ENCODE results near the gene SV2C. TPM values are rescaled to one million over a fixed set of nuclear protein-coding genes. Genes with fewer than 3 reads are reported as not detected.

The SV2C gene
- total RNA-seq, 1 donor from 2014 or later = not detected

DNA sequence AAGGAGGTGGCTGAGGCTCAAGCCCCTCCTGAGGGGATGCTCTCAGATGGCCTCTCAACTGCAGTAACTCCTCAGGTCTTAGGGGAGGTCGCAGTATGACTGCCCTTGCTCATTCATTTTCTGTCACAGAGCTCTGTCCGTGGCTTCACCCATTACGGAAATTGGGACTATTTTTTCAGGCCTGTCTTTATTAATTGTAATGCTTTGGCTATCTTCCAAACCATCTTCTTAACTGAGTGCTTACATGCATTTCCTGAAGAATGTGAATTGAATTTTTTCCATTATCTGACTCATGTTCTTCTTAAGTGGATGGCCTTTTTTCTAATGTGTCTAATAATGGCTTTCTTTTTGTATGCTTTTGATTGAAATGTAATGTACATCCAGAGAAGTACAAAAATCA is 36.4 kb upstream of the SV2C start:
- no peak for DNase-seq (ENCODE audit: extremely low spot score, unreplicated experiment)
- TF ChIP-seq, protein P1, sequence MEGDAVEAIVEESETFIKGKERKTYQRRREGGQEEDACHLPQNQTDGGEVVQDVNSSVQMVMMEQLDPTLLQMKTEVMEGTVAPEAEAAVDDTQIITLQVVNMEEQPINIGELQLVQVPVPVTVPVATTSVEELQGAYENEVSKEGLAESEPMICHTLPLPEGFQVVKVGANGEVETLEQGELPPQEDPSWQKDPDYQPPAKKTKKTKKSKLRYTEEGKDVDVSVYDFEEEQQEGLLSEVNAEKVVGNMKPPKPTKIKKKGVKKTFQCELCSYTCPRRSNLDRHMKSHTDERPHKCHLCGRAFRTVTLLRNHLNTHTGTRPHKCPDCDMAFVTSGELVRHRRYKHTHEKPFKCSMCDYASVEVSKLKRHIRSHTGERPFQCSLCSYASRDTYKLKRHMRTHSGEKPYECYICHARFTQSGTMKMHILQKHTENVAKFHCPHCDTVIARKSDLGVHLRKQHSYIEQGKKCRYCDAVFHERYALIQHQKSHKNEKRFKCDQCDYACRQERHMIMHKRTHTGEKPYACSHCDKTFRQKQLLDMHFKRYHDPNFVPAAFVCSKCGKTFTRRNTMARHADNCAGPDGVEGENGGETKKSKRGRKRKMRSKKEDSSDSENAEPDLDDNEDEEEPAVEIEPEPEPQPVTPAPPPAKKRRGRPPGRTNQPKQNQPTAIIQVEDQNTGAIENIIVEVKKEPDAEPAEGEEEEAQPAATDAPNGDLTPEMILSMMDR (IDR thresholded peaks at IDR 0.05) = no peak
- Mint-ChIP-seq H3K9me3 (ENCODE audit: unreplicated experiment) (peaks cover 4% of the 10 kb centered on the region), H3K4me3 (ENCODE audit: unreplicated experiment) (no peak overlapping the region), H3K36me3 (ENCODE audit: unreplicated experiment) (no peaks in the 10 kb centered on the region), H3K27me3 (ENCODE audit: unreplicated experiment) (peaks cover 5% of the 10 kb centered on the region), H3K27ac (ENCODE audit: unreplicated experiment) (no peak overlapping the region), H3K4me1 (ENCODE audit: unreplicated experiment) (no peaks in the 10 kb centered on the region)

GRCh38 chr5:76050134-76050533 is 33.0 kb upstream of the SV2C start:
- TF ChIP-seq, protein P1 (IDR thresholded peaks at IDR 0.05) = no peak
- no peaks in the 10 kb centered on the region for H3K36me3 Mint-ChIP-seq (ENCODE audit: unreplicated experiment)
- H3K4me3 Mint-ChIP-seq (ENCODE audit: unreplicated experiment) = no peak overlapping the region
- H3K4me1 Mint-ChIP-seq (ENCODE audit: unreplicated experiment) = no peaks in the 10 kb centered on the region
- H3K9me3 Mint-ChIP-seq (ENCODE audit: unreplicated experiment) = peaks cover 3% of the 10 kb centered on the region
- H3K27me3 Mint-ChIP-seq (ENCODE audit: unreplicated experiment) = peaks cover 5% of the 10 kb centered on the region
- DNase-seq (ENCODE audit: extremely low spot score, unreplicated experiment) = no peak
- H3K27ac Mint-ChIP-seq (ENCODE audit: unreplicated experiment) = no peak overlapping the region

GRCh38 chr5:76062502-76063041 is 20.6 kb upstream of the SV2C start:
- no peaks in the 10 kb centered on the region for H3K36me3 Mint-ChIP-seq (ENCODE audit: unreplicated experiment)
- no peak overlapping the region for H3K4me3 Mint-ChIP-seq (ENCODE audit: unreplicated experiment)
- H3K9me3 Mint-ChIP-seq (ENCODE audit: unreplicated experiment) = no peaks in the 10 kb centered on the region
- H3K4me1 Mint-ChIP-seq (ENCODE audit: unreplicated experiment) = no peaks in the 10 kb centered on the region
- peaks cover 4% of the 10 kb centered on the region for H3K27me3 Mint-ChIP-seq (ENCODE audit: unreplicated experiment)
- no peak for DNase-seq (ENCODE audit: extremely low spot score, unreplicated experiment)
- TF ChIP-seq, protein P1 (IDR thresholded peaks at IDR 0.05) = no peak
- H3K27ac Mint-ChIP-seq (ENCODE audit: unreplicated experiment) = no peak overlapping the region

GRCh38 chr5:76065258-76065657 is 17.9 kb upstream of the SV2C start:
- H3K27me3 Mint-ChIP-seq (ENCODE audit: unreplicated experiment) = peaks cover 3% of the 10 kb centered on the region
- no peaks in the 10 kb centered on the region for H3K36me3 Mint-ChIP-seq (ENCODE audit: unreplicated experiment)
- no peak overlapping the region for H3K4me3 Mint-ChIP-seq (ENCODE audit: unreplicated experiment)
- H3K27ac Mint-ChIP-seq (ENCODE audit: unreplicated experiment) = no peak overlapping the region
- no peaks in the 10 kb centered on the region for H3K4me1 Mint-ChIP-seq (ENCODE audit: unreplicated experiment)
- DNase-seq (ENCODE audit: extremely low spot score, unreplicated experiment) = no peak
- no peaks in the 10 kb centered on the region for H3K9me3 Mint-ChIP-seq (ENCODE audit: unreplicated experiment)
- TF ChIP-seq, protein P1 (IDR thresholded peaks at IDR 0.05) = no peak

DNA sequence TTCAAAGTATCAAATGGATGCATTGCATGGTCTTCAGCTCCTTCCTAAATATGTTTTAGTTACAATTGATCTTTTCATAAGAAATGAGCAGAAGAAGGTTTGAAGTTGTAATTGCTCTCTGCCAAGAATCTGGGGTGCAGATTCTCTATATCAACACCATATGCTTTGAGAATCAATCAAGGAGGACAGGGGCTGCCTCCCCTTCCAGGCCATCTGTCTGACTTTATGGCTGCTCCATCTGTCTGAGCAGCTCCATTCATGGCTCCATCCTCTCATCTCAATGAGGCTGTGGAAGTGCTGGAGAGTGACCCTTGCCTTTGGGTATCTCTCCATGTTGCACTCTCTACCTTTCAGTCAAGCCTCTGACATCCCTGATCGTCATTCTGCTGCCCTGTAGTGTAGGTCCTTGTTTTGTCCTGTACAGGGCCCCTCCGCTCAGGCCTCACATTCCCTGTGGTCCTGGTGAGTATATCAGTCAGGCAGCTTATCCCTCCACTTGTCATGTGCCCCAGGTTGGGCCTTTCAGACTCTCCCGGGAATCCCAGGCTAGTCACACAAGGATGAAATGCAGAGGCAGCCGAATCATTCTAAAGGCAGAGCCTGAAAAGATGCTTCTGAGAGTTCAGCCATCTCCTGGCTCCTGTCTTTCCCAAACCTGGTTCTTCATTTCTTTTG is 14.0 kb upstream of the SV2C start:
- H3K36me3 Mint-ChIP-seq (ENCODE audit: unreplicated experiment) = no peaks in the 10 kb centered on the region
- no peaks in the 10 kb centered on the region for H3K9me3 Mint-ChIP-seq (ENCODE audit: unreplicated experiment)
- no peaks in the 10 kb centered on the region for H3K4me1 Mint-ChIP-seq (ENCODE audit: unreplicated experiment)
- no peak overlapping the region for H3K4me3 Mint-ChIP-seq (ENCODE audit: unreplicated experiment)
- DNase-seq (ENCODE audit: extremely low spot score, unreplicated experiment) = no peak
- TF ChIP-seq, protein P1 (IDR thresholded peaks at IDR 0.05) = no peak
- H3K27ac Mint-ChIP-seq (ENCODE audit: unreplicated experiment) = no peak overlapping the region
- H3K27me3 Mint-ChIP-seq (ENCODE audit: unreplicated experiment) = peaks cover 11% of the 10 kb centered on the region
